Measurements from ENCODE around the gene DEFB119.

DNA sequence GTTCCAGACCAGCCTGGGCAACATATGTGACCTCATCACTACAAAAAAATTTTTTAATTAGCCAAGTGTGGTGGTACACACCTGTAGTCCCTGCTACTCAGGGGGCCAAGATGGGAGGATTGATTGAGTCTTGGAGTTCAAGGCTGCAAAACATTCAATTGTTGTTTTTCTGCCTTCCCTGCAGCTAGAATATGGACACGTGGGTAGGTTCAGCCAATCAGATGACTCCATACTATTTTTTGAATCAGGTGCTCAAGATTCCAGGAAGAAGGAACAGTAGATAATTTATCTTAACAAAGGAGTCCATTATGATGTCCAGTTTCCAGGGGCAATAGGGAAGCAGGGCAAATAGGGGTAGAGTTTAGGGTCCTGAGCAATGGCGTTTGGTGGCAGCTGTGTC is 2.4 kb upstream of the DEFB119 start:
- TF ChIP-seq GATA2 (IDR thresholded peaks at IDR 0.05; ENCODE audit: low read depth, low read length), result no peak
- no peak for TF ChIP-seq GATA3 (IDR thresholded peaks at IDR 0.05; ENCODE audit: low read depth, low read length)

All from SH-SY5Y (cell line).